Trophoblast cell (in vitro differentiated cells and primary cell): ENCODE results near the gene RCAN3.

Experiments
- DNase-seq, 2 donors: peaks; one replicate each; pipeline ENCODE4 v3.0.0-alpha.2; 2016
- H2AFZ ChIP-seq: 2 replicates; pipeline ENCODE4 v1.6.1; 2013; ENCODE audit warnings: low read length, moderate library complexity, mild to moderate bottlenecking; ENCODE audit not compliant: insufficient read depth, poor library complexity
- H2AK5ac ChIP-seq: 2 replicates; pipeline ENCODE4 v1.6.1; 2013; ENCODE audit warnings: mild to moderate bottlenecking, low read length
- H2BK120ac ChIP-seq: 2 replicates; pipeline ENCODE4 v1.6.1; 2013; ENCODE audit warnings: low read length, mild to moderate bottlenecking, moderate library complexity; ENCODE audit not compliant: insufficient read depth, poor library complexity
- H2BK12ac ChIP-seq: 2 replicates; pipeline ENCODE4 v1.6.1; 2013; ENCODE audit warnings: mild to moderate bottlenecking, low read length, moderate library complexity
- H2BK5ac ChIP-seq: 2 replicates; pipeline ENCODE4 v1.6.1; 2013; ENCODE audit warnings: low read length, low read depth, moderate library complexity, mild to moderate bottlenecking; ENCODE audit not compliant: poor library complexity
- H3K14ac ChIP-seq: 2 replicates; pipeline ENCODE4 v1.6.1; 2013; ENCODE audit warnings: mild to moderate bottlenecking, low read length
- H3K18ac ChIP-seq: 2 replicates; pipeline ENCODE4 v1.6.1; 2013; ENCODE audit warnings: mild to moderate bottlenecking, low read length
- H3K23ac ChIP-seq: 2 replicates; pipeline ENCODE4 v1.6.1; 2013; ENCODE audit warnings: low read length
- H3K27ac ChIP-seq: 2 replicates; pipeline ENCODE4 v1.5.1; 2013; ENCODE audit warnings: low read depth, mild to moderate bottlenecking, inconsistent platforms, low read length, moderate library complexity
- H3K27me3 ChIP-seq: 2 replicates; pipeline ENCODE4 v1.6.1; 2013; ENCODE audit warnings: inconsistent platforms, mild to moderate bottlenecking, low read length, moderate library complexity; ENCODE audit not compliant: insufficient read depth
- H3K36me3 ChIP-seq, 2 experiments: 1 replicate in 1 of 2; 2 replicates in 1 of 2; pipeline ENCODE4 v1.6.1; 2013; ENCODE audit warnings: low read length in 2 of 2, mild to moderate bottlenecking in 2 of 2, moderate library complexity in 1 of 2; ENCODE audit not compliant: insufficient read depth in 2 of 2, control insufficient read depth in 1 of 2
- H3K4ac ChIP-seq: 2 replicates; pipeline ENCODE4 v1.6.1; 2013; ENCODE audit warnings: low read depth, mild to moderate bottlenecking, low read length, moderate library complexity
- H3K4me1 ChIP-seq, 2 experiments: 1 replicate in 1 of 2; 2 replicates in 1 of 2; pipeline ENCODE4 v1.6.1; 2013; ENCODE audit warnings: low read length in 2 of 2, mild to moderate bottlenecking in 2 of 2, moderate library complexity in 1 of 2; ENCODE audit not compliant: insufficient read depth in 2 of 2, control insufficient read depth in 1 of 2
- H3K4me2 ChIP-seq: 2 replicates; pipeline ENCODE4 v1.6.1; 2013; ENCODE audit warnings: inconsistent platforms, mild to moderate bottlenecking, low read length, moderate library complexity
- H3K4me3 ChIP-seq: 2 replicates; pipeline ENCODE4 v1.5.1; 2013; ENCODE audit warnings: mild to moderate bottlenecking, low read depth, low read length, inconsistent platforms
- H3K79me1 ChIP-seq: one replicate; pipeline ENCODE4 v1.6.1; 2013; ENCODE audit warnings: low read length
- H3K79me2 ChIP-seq: 2 replicates; pipeline ENCODE4 v1.6.1; 2013; ENCODE audit warnings: low read length, mild to moderate bottlenecking; ENCODE audit not compliant: control insufficient read depth, insufficient read depth, poor library complexity
- H3K9ac ChIP-seq: 2 replicates; pipeline ENCODE4 v1.6.1; 2013; ENCODE audit warnings: mild to moderate bottlenecking, low read length
- H3K9me3 ChIP-seq: 2 replicates; pipeline ENCODE4 v1.6.1; 2013; ENCODE audit warnings: low read depth, mild to moderate bottlenecking, control low read depth, inconsistent platforms, low read length; ENCODE audit not compliant: insufficient read depth
- H4K12ac ChIP-seq: 2 replicates; pipeline ENCODE4 v1.6.1; 2013; ENCODE audit warnings: low read depth, mild to moderate bottlenecking, low read length, moderate library complexity
- H4K8ac ChIP-seq: 2 replicates; pipeline ENCODE4 v1.6.1; 2013; ENCODE audit warnings: low read depth, mild to moderate bottlenecking, low read length, moderate library complexity
- H4K91ac ChIP-seq: one replicate; pipeline ENCODE4 v1.6.1; 2013; ENCODE audit warnings: low read depth, mild to moderate bottlenecking, low read length, moderate library complexity
- WGBS: extraction: QIAGEN DNeasy Blood & Tissue Kit; methylation state at CpG from one replicate; pipeline ENCODE4 v1.1.7; 2013; ENCODE audit warnings: missing lambda C conversion rate; ENCODE audit not compliant: insufficient read length, insufficient coverage; ENCODE audit errors: extremely low coverage; 5-methylcytosine and 5-hydroxymethylcytosine counted together

Gene RCAN3

DNA sequence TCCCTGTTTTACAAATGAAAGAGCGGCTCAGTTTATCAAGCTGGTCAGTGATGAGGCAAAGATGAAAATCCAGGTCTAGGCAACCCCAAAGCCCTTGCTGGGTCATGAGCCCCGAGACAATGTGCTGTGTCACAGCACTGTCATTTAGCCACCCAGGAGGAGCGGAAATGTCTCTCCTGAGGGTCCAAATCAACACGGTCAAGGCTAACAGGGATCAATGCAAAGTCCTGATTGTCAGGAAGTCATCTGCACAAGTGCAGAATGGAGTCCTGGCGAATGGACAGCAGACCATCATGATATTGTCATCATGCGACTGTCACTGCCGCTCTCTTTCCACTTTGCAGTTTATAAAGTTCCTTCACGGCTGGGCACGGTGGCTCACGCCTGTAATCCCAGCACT, 83.5 kb downstream of the RCAN3 start:
- peaks cover 2% of the 10 kb centered on the region for H3K9me3 ChIP-seq
- no peak overlapping the region for H4K12ac ChIP-seq
- H3K27me3 ChIP-seq = no peaks in the 10 kb centered on the region
- H2BK12ac ChIP-seq = no peak overlapping the region
- H4K91ac ChIP-seq = no peak overlapping the region
- no peak overlapping the region for H3K27ac ChIP-seq
- no peak overlapping the region for H3K23ac ChIP-seq
- no peak overlapping the region for H3K9ac ChIP-seq
- H3K18ac ChIP-seq = no peak overlapping the region
- no peaks in the 10 kb centered on the region for H3K79me1 ChIP-seq
- H3K4me1 ChIP-seq = no peaks in the 10 kb centered on the region
- H2AK5ac ChIP-seq = no peak overlapping the region
- H3K36me3 ChIP-seq = no peaks in the 10 kb centered on the region
- H4K8ac ChIP-seq = no peak overlapping the region
- H3K4me2 ChIP-seq = no peak overlapping the region
- no peak overlapping the region for H3K14ac ChIP-seq
- H3K4me3 ChIP-seq = no peak overlapping the region
- no peak overlapping the region for H2BK5ac ChIP-seq
- H3K79me2 ChIP-seq = no peaks in the 10 kb centered on the region
- no peak for DNase-seq
- no peak overlapping the region for H2BK120ac ChIP-seq
- no CpG with 5 or more reads among the region's 10 CpGs for WGBS
- no peak overlapping the region for H3K4ac ChIP-seq
- H2AFZ ChIP-seq = no peak overlapping the region

DNA sequence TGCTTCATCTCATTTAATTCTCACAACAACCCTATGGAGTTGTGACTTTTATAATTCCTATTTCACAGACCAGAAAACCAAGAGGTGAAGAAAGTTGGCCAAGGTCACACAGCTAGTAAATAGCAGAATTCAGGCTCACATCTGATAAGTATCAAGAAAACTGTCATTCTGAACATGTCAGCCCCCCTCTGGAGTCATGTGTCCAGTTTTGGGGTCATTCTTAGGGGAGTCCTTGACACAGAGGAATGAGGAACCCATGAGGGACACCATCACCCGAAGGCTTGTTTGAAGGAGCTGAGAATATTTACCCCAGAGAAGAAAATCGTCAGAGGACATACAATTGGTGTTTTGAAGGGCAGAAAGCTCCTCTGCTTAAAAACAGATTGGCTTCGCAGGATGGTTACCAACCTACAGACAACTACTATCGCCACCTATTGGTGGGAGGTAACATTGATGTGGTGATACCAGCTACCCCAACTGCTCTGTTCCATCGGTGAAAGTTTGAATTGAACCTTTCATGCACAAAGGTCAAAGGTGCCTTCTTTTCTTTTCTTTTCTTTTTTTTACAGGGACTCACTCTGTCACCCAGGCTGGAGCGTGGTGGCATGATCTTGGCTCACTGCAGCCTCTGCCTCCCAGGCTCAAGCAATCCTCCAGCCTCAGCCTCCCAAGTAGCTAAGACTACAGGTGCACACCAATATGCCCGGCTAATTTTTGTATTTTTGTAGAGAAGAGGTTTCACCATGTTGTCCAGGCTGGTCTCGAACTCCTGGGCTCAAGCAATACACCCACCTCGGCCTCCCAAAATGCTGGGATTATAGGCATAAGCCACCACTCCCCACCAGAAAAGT, 84.6 kb downstream of the RCAN3 start:
- H2AFZ ChIP-seq = no peak overlapping the region
- DNase-seq = peak; percentile 48 to 82
- no peak overlapping the region for H3K27ac ChIP-seq
- H3K79me2 ChIP-seq = no peaks in the 10 kb centered on the region
- H4K91ac ChIP-seq = no peak overlapping the region
- H4K8ac ChIP-seq = peak overlapping the region; percentile 43
- H3K9ac ChIP-seq = no peak overlapping the region
- H3K36me3 ChIP-seq = no peaks in the 10 kb centered on the region
- H3K4ac ChIP-seq = no peak overlapping the region
- no peak overlapping the region for H3K18ac ChIP-seq
- H3K27me3 ChIP-seq = no peaks in the 10 kb centered on the region
- H3K4me2 ChIP-seq = no peak overlapping the region
- H2BK120ac ChIP-seq = no peak overlapping the region
- H3K4me1 ChIP-seq = peaks cover 8 to 9% of the 10 kb centered on the region in 2 experiments
- H3K23ac ChIP-seq = no peak overlapping the region
- no peak overlapping the region for H2BK12ac ChIP-seq
- no peak overlapping the region for H2BK5ac ChIP-seq
- H4K12ac ChIP-seq = no peak overlapping the region
- no peak overlapping the region for H2AK5ac ChIP-seq
- H3K79me1 ChIP-seq = peaks cover 6% of the 10 kb centered on the region
- no peak overlapping the region for H3K14ac ChIP-seq
- WGBS = no CpG with 5 or more reads among the region's 9 CpGs
- H3K4me3 ChIP-seq = no peak overlapping the region
- no peaks in the 10 kb centered on the region for H3K9me3 ChIP-seq

GRCh38 chr1:24588573-24588972, 85.9 kb downstream of the RCAN3 start:
- no CpG with 5 or more reads among the region's 5 CpGs for WGBS
- H3K79me1 ChIP-seq = peaks cover 6% of the 10 kb centered on the region
- peaks cover 8 to 9% of the 10 kb centered on the region in 2 experiments for H3K4me1 ChIP-seq
- no peak overlapping the region for H3K4me2 ChIP-seq
- H3K9me3 ChIP-seq = no peaks in the 10 kb centered on the region
- no peaks in the 10 kb centered on the region for H3K27me3 ChIP-seq
- H3K27ac ChIP-seq = no peak overlapping the region
- no peaks in the 10 kb centered on the region for H3K79me2 ChIP-seq
- no peak overlapping the region for H3K14ac ChIP-seq
- H2BK5ac ChIP-seq = no peak overlapping the region
- H4K91ac ChIP-seq = no peak overlapping the region
- H2BK120ac ChIP-seq = no peak overlapping the region
- H3K18ac ChIP-seq = no peak overlapping the region
- H3K4me3 ChIP-seq = no peak overlapping the region
- no peak overlapping the region for H3K4ac ChIP-seq
- no peak overlapping the region for H3K23ac ChIP-seq
- peak overlapping the region; percentile 50 for H2BK12ac ChIP-seq
- no peak overlapping the region for H4K8ac ChIP-seq
- H3K36me3 ChIP-seq = no peaks in the 10 kb centered on the region
- H2AFZ ChIP-seq = no peak overlapping the region
- H2AK5ac ChIP-seq = no peak overlapping the region
- DNase-seq = no peak
- H4K12ac ChIP-seq = no peak overlapping the region
- no peak overlapping the region for H3K9ac ChIP-seq

- H3K23ac ChIP-seq = no peak overlapping the region
- peaks cover 8 to 11% of the 10 kb centered on the region in 2 experiments for H3K4me1 ChIP-seq
- H2BK5ac ChIP-seq = no peak overlapping the region
- no peak overlapping the region for H3K9ac ChIP-seq
- H3K14ac ChIP-seq = no peak overlapping the region
- no peak overlapping the region for H2BK120ac ChIP-seq
- H4K91ac ChIP-seq = no peak overlapping the region
- WGBS = no CpG with 5 or more reads among the region's 3 CpGs
- H3K79me2 ChIP-seq = no peaks in the 10 kb centered on the region
- H3K27ac ChIP-seq = no peak overlapping the region
- H3K9me3 ChIP-seq = no peaks in the 10 kb centered on the region
- H3K27me3 ChIP-seq = no peaks in the 10 kb centered on the region
- no peak overlapping the region for H2AK5ac ChIP-seq
- H2AFZ ChIP-seq = no peak overlapping the region
- no peak overlapping the region for H3K4me3 ChIP-seq
- H4K8ac ChIP-seq = no peak overlapping the region
- no peak overlapping the region for H3K4ac ChIP-seq
- no peaks in the 10 kb centered on the region for H3K36me3 ChIP-seq
- H3K18ac ChIP-seq = no peak overlapping the region
- peaks cover 6% of the 10 kb centered on the region for H3K79me1 ChIP-seq
- no peak overlapping the region for H2BK12ac ChIP-seq
- H4K12ac ChIP-seq = no peak overlapping the region
- no peak overlapping the region for H3K4me2 ChIP-seq
- DNase-seq = no peak
Observed at GRCh38 chr1:24589200-24589599, 86.6 kb downstream of the RCAN3 start.
